Measurements from ENCODE around the gene CTSL. TPM values are rescaled to one million over a fixed set of nuclear protein-coding genes. Genes with fewer than 3 reads are reported as not detected.

CTSL gene
- total RNA-seq, 3 donors from 2014 or later = 10.9 to 14.4 (median 13.2) TPM

DNA sequence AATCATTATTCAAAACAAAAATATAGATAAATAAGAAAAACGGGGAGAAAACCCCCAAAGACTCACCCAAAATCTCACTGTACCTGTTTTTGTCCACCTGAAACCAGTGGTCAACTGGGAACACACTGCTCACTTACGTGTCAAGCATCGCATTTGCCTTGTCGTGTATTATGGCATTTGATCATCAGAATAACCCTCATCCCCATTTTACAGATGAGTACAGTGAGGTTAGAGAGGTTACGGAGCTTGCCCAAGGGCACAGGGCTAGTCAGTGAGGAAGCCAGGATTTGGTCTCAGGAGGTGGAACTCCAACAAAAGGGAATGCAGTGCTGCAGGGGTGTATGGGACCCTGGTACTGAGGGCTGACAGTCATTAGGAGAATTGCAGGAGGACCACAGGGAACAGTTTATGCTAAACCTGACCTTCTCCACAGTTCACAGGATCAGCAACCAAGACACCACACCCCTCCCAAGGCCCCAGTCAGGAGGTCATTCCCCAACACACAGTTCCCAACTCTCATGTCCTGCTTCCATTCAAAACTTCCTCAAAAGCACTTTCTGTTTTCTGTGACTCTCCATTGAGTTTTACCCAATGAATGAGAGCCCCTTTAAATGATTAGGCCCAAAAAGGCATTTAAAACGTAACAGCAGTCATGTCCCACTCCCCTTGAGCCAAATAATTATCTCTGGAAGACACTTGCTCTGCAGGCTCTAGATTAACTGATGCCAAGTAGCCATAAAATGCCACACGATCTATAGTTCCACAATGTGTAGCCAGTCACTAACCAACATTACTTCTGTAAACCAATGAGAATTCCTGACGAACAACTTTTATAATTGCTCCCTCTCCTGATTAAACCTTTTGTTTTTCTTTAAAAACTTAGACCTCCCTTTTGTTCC lies 50.8 kb downstream of the CTSL start:
- DNase-seq = no peak
- Mint-ChIP-seq H3K9me3 (no peaks in the 10 kb centered on the region), H3K4me3 (no peak overlapping the region), H3K4me1 (ENCODE audit: low read depth) (no peaks in the 10 kb centered on the region), H3K27me3 (ENCODE audit: low read depth) (peaks cover 2% of the 10 kb centered on the region), H3K36me3 (ENCODE audit: insufficient read depth) (no peaks in the 10 kb centered on the region)
- ATAC-seq = no peak

GRCh38 chr9:87778996-87779395 lies 53.1 kb downstream of the CTSL start:
- Mint-ChIP-seq H3K4me3 (no peak overlapping the region), H3K27me3 (ENCODE audit: low read depth) (no peaks in the 10 kb centered on the region), H3K36me3 (ENCODE audit: insufficient read depth) (no peaks in the 10 kb centered on the region), H3K4me1 (ENCODE audit: low read depth) (no peaks in the 10 kb centered on the region), H3K9me3 (no peaks in the 10 kb centered on the region)
- DNase-seq (no peak), ATAC-seq (no peak)

Other genes starting within 250 kb of the CTSL start
- gene DAPK1, start 228.3 kb upstream of the CTSL start, total RNA-seq = 1 to 10 TPM; 2.7 to 4.2 (median 4.0) TPM
- gene SPATA31E1, start 156.8 kb downstream of the CTSL start, total RNA-seq = not detected
- not detected for gene SPATA31C1, start 191.8 kb downstream of the CTSL start, total RNA-seq
- gene CDK20, start 248.4 kb downstream of the CTSL start, total RNA-seq = 1 to 10 TPM; 4.0 to 5.3 (median 5.3) TPM

Measured in activated T-cell treated with anti-CD3 and anti-CD28 coated beads, Interleukin-2, amount 50 U/mL, for 4 hours (primary cell).